ENCODE measurements around the gene NOTCH4. TPM values are rescaled to one million over a fixed set of nuclear protein-coding genes. Genes with fewer than 3 reads are reported as not detected.

The NOTCH4 gene
- total RNA-seq, 2 experiments from 2014 or later, result 0.47 to 0.53 TPM

DNA sequence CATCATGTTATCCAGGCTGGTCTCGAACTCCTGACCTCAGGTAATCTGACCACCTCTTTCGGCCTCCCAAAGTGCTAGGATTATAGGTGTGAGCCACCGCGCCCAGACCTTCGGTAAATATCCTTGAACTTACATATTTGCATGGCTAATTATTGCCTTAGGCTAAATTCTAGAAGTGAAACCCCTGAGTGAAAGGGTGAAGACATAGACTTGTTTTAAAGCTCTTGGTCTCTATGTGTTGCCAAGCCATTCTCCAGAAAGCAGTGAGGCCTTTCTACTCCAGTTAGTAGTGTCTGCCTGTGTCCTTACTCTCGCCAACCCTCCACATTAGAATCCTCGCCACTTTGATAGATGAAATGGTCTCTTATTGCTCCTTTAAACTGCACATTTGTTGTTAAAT lies 2.6 kb upstream of the NOTCH4 start:
- Histone ChIP-seq H3K27ac (ENCODE audit: low read depth in 1 of 2, low read length in 2 of 2) (no peak overlapping the region), H3K4me1 (ENCODE audit: insufficient read depth, low read length) (peaks cover 8% of the 10 kb centered on the region), H3K36me3 (ENCODE audit: insufficient read depth, low read length) (no peaks in the 10 kb centered on the region), H3K9me3 (ENCODE audit: control insufficient read depth in 1 of 2, insufficient read depth in 1 of 2, low read length in 2 of 2) (no peaks in the 10 kb centered on the region), H3K27me3 (ENCODE audit: control insufficient read depth in 1 of 2, insufficient read depth in 2 of 2, low read length in 2 of 2) (no peaks in the 10 kb centered on the region), H3K4me3 (ENCODE audit: low read length) (no peak overlapping the region)
- Mint-ChIP-seq H3K27ac (no peak overlapping the region), H3K4me1 (ENCODE audit: low read depth) (peaks cover 21% of the 10 kb centered on the region), H3K9me3 (no peaks in the 10 kb centered on the region), H3K27me3 (no peaks in the 10 kb centered on the region), H3K36me3 (ENCODE audit: low read depth) (no peaks in the 10 kb centered on the region), H3K4me3 (no peak overlapping the region)
- ATAC-seq (ENCODE audit: poor library complexity) (no peak), DNase-seq (no peak)
- TF ChIP-seq, protein P1, sequence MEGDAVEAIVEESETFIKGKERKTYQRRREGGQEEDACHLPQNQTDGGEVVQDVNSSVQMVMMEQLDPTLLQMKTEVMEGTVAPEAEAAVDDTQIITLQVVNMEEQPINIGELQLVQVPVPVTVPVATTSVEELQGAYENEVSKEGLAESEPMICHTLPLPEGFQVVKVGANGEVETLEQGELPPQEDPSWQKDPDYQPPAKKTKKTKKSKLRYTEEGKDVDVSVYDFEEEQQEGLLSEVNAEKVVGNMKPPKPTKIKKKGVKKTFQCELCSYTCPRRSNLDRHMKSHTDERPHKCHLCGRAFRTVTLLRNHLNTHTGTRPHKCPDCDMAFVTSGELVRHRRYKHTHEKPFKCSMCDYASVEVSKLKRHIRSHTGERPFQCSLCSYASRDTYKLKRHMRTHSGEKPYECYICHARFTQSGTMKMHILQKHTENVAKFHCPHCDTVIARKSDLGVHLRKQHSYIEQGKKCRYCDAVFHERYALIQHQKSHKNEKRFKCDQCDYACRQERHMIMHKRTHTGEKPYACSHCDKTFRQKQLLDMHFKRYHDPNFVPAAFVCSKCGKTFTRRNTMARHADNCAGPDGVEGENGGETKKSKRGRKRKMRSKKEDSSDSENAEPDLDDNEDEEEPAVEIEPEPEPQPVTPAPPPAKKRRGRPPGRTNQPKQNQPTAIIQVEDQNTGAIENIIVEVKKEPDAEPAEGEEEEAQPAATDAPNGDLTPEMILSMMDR (IDR thresholded peaks at IDR 0.05), result no peak
- POLR2A ChIA-PET, result no interaction called here
- CTCF ChIA-PET, result no interaction called here
- intact Hi-C loops (cut with DNase I, micrococcal nuclease), result no loop called here

DNA sequence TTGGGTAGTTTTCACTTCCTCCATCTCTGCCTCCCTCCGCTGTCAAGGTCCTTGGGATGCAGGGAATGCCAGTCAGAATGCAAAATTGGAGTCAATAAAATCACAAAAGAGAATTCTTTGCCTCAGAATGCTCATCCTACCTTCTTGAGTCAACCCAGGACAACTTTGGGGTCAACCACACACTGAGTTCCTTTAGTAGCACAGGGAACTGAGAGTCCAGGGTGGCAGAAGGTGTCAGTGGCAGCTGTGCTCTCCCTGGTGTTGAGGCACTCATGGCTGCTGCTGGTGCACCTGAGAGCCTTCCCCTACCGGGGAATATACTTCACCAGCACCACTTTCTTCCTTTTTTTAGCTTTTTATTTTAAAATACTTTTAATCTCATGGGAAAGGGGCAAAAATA lies 829 bp upstream of the NOTCH4 start:
- Histone ChIP-seq H3K4me3 (ENCODE audit: low read length) (no peak overlapping the region), H3K9me3 (ENCODE audit: control insufficient read depth in 1 of 2, insufficient read depth in 1 of 2, low read length in 2 of 2) (no peaks in the 10 kb centered on the region), H3K27ac (ENCODE audit: low read depth in 1 of 2, low read length in 2 of 2) (no peak overlapping the region), H3K27me3 (ENCODE audit: control insufficient read depth in 1 of 2, insufficient read depth in 2 of 2, low read length in 2 of 2) (no peaks in the 10 kb centered on the region), H3K4me1 (ENCODE audit: insufficient read depth, low read length) (peaks cover 8% of the 10 kb centered on the region), H3K36me3 (ENCODE audit: insufficient read depth, low read length) (no peaks in the 10 kb centered on the region)
- Mint-ChIP-seq H3K27me3 (no peaks in the 10 kb centered on the region), H3K4me3 (no peak overlapping the region), H3K27ac (peak overlapping the region; percentile 57), H3K4me1 (ENCODE audit: low read depth) (peaks cover 21% of the 10 kb centered on the region), H3K36me3 (ENCODE audit: low read depth) (no peaks in the 10 kb centered on the region), H3K9me3 (no peaks in the 10 kb centered on the region)
- POLR2A ChIA-PET, result no interaction called here
- TF ChIP-seq, protein P1 (IDR thresholded peaks at IDR 0.05), result no peak
- ATAC-seq (ENCODE audit: poor library complexity) (no peak), DNase-seq (no peak)
- intact Hi-C loops (cut with DNase I, micrococcal nuclease), result no loop called here
- CTCF ChIA-PET, result no interaction called here

DNA sequence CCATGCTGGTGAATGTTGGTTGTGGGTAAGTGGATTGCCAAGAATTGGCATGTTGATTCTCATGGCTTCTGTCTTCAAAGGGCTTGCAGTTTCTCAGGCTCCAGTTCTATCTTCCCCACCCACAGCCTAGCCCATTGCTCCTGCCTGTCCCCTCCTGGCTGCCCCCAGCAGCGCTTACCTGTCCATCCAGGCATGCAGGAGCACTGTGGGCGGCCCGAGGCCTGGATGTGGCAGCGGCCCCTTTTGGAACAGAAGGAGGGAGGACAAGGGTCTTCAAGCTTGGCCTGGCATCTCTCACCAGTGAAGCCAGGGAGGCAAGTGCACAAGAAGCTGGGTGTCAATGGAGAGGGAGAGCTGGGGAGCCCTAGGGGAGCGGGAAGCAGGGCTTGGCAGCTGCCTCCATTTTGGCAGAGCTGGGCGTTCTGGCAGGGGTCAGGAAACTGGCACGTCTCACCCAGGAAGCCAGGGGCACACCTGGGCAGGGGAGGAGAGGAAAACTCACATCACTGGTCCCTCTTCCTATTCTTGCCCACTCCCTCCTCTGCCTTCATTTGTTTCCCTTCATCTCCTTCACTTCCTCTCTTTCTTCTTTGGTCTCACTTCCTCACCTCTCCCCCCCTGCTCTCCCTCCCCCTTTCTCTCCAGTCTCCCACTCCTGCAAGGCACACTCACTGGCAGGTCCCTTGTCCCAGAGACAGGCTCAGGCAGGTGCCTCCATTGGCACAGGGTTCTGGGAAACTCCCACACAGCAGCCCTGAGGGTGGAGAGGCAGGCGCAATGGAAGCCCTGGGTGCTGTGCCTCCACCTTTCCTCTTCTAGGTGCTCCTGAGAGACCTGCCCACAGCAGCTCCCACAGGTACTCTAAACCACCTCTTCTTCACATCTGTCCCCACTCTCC lies 1.3 kb downstream of the NOTCH4 start:
- no peak overlapping the region for H3K4me3 Mint-ChIP-seq

More for the DNA sequence above, 1.3 kb downstream of the NOTCH4 start:
- no peaks in the 10 kb centered on the region for H3K36me3 Mint-ChIP-seq (ENCODE audit: low read depth)
- peaks cover 8% of the 10 kb centered on the region for H3K4me1 ChIP-seq (ENCODE audit: insufficient read depth, low read length)
- H3K27ac Mint-ChIP-seq, result peak overlapping the region; percentile 56
- ChIA-PET CTCF (no interaction called here), POLR2A (interaction anchor here (0.9 to 1.8 kb wide), 2 partner anchors 15 to 27 kb away, joined by 4 to 6 read pairs; no protein-coding TSS in a partner anchor)
- DNase-seq, result no peak
- no peaks in the 10 kb centered on the region for H3K9me3 ChIP-seq (ENCODE audit: control insufficient read depth in 1 of 2, insufficient read depth in 1 of 2, low read length in 2 of 2)
- H3K4me3 ChIP-seq (ENCODE audit: low read length), result no peak overlapping the region
- intact Hi-C loops (cut with DNase I, micrococcal nuclease), result no loop called here
- peaks cover 21% of the 10 kb centered on the region for H3K4me1 Mint-ChIP-seq (ENCODE audit: low read depth)
- no peak for ATAC-seq (ENCODE audit: poor library complexity)
- no peaks in the 10 kb centered on the region for H3K9me3 Mint-ChIP-seq
- no peak overlapping the region for H3K27ac ChIP-seq (ENCODE audit: low read depth in 1 of 2, low read length in 2 of 2)
- H3K27me3 Mint-ChIP-seq, result no peaks in the 10 kb centered on the region
- TF ChIP-seq, protein P1 (IDR thresholded peaks at IDR 0.05), result no peak
- H3K27me3 ChIP-seq (ENCODE audit: control insufficient read depth in 1 of 2, insufficient read depth in 2 of 2, low read length in 2 of 2), result peaks cover 0 to 3% of the 10 kb centered on the region in 2 experiments
- no peaks in the 10 kb centered on the region for H3K36me3 ChIP-seq (ENCODE audit: insufficient read depth, low read length)

Data from CD4-positive, alpha-beta T cell (primary cell).